A549 (cell line): ENCODE data around the gene ARPC5L.

ENCODE experiments used
- EP300 ChIP-seq, 2 experiments: fragments of >200 bp; sonication (Bioruptor Twin); formaldehyde crosslinking; IDR thresholded peaks; 2 replicates in 1 of 2; 3 replicates in 1 of 2; pipeline ENCODE4 v1.6.1; 2016 to 2017
- TF ChIP-seq, protein P1 (sequence below): IDR thresholded peaks from 2 replicates; pipeline ENCODE4 v1.6.1; 2012
- TF ChIP-seq, protein P2 (sequence below): fragments of >200 bp; sonication (Bioruptor Twin); formaldehyde crosslinking; IDR thresholded peaks from 3 replicates; pipeline ENCODE4 v1.5.1; 2016

DNA sequence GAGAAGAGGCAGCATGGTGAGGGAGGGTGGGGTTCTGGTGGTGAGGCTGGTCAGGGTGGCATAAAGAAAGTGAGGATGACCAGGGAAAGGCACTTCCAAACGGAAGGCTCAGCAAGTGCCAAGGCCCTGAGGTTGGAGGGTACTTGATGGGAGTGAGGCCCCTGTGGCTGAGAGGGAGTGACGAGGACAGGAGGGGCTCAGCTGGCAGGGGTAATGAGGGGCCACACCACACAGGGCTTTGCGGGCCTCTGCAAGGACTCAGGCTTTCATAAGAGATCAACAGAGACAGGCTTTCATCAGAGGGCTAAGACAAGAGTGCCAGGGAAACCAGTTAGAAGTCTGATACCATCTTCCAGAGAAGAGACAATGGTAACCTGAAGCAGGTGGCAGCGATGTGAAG, 23.6 kb downstream of the ARPC5L start:
- TF ChIP-seq, protein P1, sequence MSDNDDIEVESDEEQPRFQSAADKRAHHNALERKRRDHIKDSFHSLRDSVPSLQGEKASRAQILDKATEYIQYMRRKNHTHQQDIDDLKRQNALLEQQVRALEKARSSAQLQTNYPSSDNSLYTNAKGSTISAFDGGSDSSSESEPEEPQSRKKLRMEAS, result no peak
- TF ChIP-seq EP300 (IDR thresholded peaks at IDR 0.05), result no peak
- TF ChIP-seq, protein P2, sequence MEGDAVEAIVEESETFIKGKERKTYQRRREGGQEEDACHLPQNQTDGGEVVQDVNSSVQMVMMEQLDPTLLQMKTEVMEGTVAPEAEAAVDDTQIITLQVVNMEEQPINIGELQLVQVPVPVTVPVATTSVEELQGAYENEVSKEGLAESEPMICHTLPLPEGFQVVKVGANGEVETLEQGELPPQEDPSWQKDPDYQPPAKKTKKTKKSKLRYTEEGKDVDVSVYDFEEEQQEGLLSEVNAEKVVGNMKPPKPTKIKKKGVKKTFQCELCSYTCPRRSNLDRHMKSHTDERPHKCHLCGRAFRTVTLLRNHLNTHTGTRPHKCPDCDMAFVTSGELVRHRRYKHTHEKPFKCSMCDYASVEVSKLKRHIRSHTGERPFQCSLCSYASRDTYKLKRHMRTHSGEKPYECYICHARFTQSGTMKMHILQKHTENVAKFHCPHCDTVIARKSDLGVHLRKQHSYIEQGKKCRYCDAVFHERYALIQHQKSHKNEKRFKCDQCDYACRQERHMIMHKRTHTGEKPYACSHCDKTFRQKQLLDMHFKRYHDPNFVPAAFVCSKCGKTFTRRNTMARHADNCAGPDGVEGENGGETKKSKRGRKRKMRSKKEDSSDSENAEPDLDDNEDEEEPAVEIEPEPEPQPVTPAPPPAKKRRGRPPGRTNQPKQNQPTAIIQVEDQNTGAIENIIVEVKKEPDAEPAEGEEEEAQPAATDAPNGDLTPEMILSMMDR, result no peak
